IPS-18a (cell line): ENCODE measurements around the gene MLH3.

Source experiments
- H3K27ac ChIP-seq: one replicate; pipeline ENCODE4 v1.5.1; 2013; ENCODE audit warnings: low read length
- H3K27me3 ChIP-seq: one replicate; pipeline ENCODE4 v1.6.1; 2013; ENCODE audit warnings: mild to moderate bottlenecking, low read length; ENCODE audit not compliant: control insufficient read depth, insufficient read depth
- H3K36me3 ChIP-seq: one replicate; pipeline ENCODE4 v1.6.1; 2013; ENCODE audit warnings: low read depth, low read length; ENCODE audit not compliant: control insufficient read depth
- H3K4me1 ChIP-seq: one replicate; pipeline ENCODE4 v1.6.1; 2013; ENCODE audit warnings: low read depth, low read length; ENCODE audit not compliant: control insufficient read depth
- H3K4me3 ChIP-seq: one replicate; pipeline ENCODE4 v1.5.1; 2013; ENCODE audit warnings: low read length
- H3K9ac ChIP-seq: one replicate; pipeline ENCODE4 v1.6.1; 2013; ENCODE audit warnings: mild to moderate bottlenecking, low read length, moderate library complexity
- H3K9me3 ChIP-seq: one replicate; pipeline ENCODE4 v1.6.1; 2013; ENCODE audit warnings: low read depth, low read length; ENCODE audit not compliant: control insufficient read depth

MLH3 gene

GRCh38 chr14:75025876-75026275, 25.4 kb downstream of the MLH3 start:
- no peaks in the 10 kb centered on the region for H3K27me3 ChIP-seq
- H3K36me3 ChIP-seq = peaks cover 28% of the 10 kb centered on the region
- no peak overlapping the region for H3K9ac ChIP-seq
- H3K4me3 ChIP-seq = no peak overlapping the region
- H3K9me3 ChIP-seq = no peaks in the 10 kb centered on the region
- no peak overlapping the region for H3K27ac ChIP-seq
- no peaks in the 10 kb centered on the region for H3K4me1 ChIP-seq

GRCh38 chr14:75025082-75025481, 26.2 kb downstream of the MLH3 start:
- Histone ChIP-seq H3K27me3 (no peaks in the 10 kb centered on the region), H3K27ac (no peak overlapping the region), H3K36me3 (peaks cover 23% of the 10 kb centered on the region), H3K9me3 (no peaks in the 10 kb centered on the region), H3K4me1 (no peaks in the 10 kb centered on the region), H3K4me3 (no peak overlapping the region), H3K9ac (no peak overlapping the region)

GRCh38 chr14:75023108-75023507, 28.2 kb downstream of the MLH3 start:
- Histone ChIP-seq H3K27ac (no peak overlapping the region), H3K9ac (no peak overlapping the region), H3K4me1 (no peaks in the 10 kb centered on the region), H3K4me3 (no peak overlapping the region), H3K9me3 (no peaks in the 10 kb centered on the region), H3K36me3 (peaks cover 30% of the 10 kb centered on the region), H3K27me3 (no peaks in the 10 kb centered on the region)

- peaks cover 30% of the 10 kb centered on the region for H3K36me3 ChIP-seq
- no peaks in the 10 kb centered on the region for H3K4me1 ChIP-seq
- no peak overlapping the region for H3K4me3 ChIP-seq
- no peaks in the 10 kb centered on the region for H3K9me3 ChIP-seq
- no peaks in the 10 kb centered on the region for H3K27me3 ChIP-seq
- H3K27ac ChIP-seq = no peak overlapping the region
- no peak overlapping the region for H3K9ac ChIP-seq
Observed at GRCh38 chr14:75022655-75023054, 28.6 kb downstream of the MLH3 start.

GRCh38 chr14:75018694-75019093, 32.6 kb downstream of the MLH3 start:
- no peak overlapping the region for H3K9ac ChIP-seq
- no peaks in the 10 kb centered on the region for H3K9me3 ChIP-seq
- no peaks in the 10 kb centered on the region for H3K27me3 ChIP-seq
- no peaks in the 10 kb centered on the region for H3K4me1 ChIP-seq
- no peak overlapping the region for H3K4me3 ChIP-seq
- H3K36me3 ChIP-seq = peaks cover 50% of the 10 kb centered on the region
- no peak overlapping the region for H3K27ac ChIP-seq

GRCh38 chr14:75016815-75017214, 34.5 kb downstream of the MLH3 start:
- Histone ChIP-seq H3K4me3 (no peak overlapping the region), H3K9me3 (no peaks in the 10 kb centered on the region), H3K9ac (no peak overlapping the region), H3K4me1 (no peaks in the 10 kb centered on the region), H3K36me3 (peaks cover 51% of the 10 kb centered on the region), H3K27ac (no peak overlapping the region), H3K27me3 (no peaks in the 10 kb centered on the region)

GRCh38 chr14:75015496-75015895, 35.8 kb downstream of the MLH3 start:
- Histone ChIP-seq H3K4me3 (no peak overlapping the region), H3K27me3 (no peaks in the 10 kb centered on the region), H3K4me1 (no peaks in the 10 kb centered on the region), H3K9me3 (no peaks in the 10 kb centered on the region), H3K27ac (no peak overlapping the region), H3K9ac (no peak overlapping the region), H3K36me3 (peaks cover 49% of the 10 kb centered on the region)

GRCh38 chr14:75013290-75013689, 38.0 kb downstream of the MLH3 start:
- H3K9me3 ChIP-seq = no peaks in the 10 kb centered on the region
- H3K27me3 ChIP-seq = no peaks in the 10 kb centered on the region
- H3K27ac ChIP-seq = no peak overlapping the region
- H3K9ac ChIP-seq = no peak overlapping the region
- H3K4me3 ChIP-seq = no peak overlapping the region
- H3K4me1 ChIP-seq = no peaks in the 10 kb centered on the region
- peaks cover 63% of the 10 kb centered on the region for H3K36me3 ChIP-seq

- no peaks in the 10 kb centered on the region for H3K27me3 ChIP-seq
- H3K36me3 ChIP-seq = peaks cover 72% of the 10 kb centered on the region
- H3K4me1 ChIP-seq = no peaks in the 10 kb centered on the region
- H3K9ac ChIP-seq = no peak overlapping the region
- H3K27ac ChIP-seq = no peak overlapping the region
- H3K9me3 ChIP-seq = no peaks in the 10 kb centered on the region
- H3K4me3 ChIP-seq = no peak overlapping the region
Observed at GRCh38 chr14:75011356-75011994, 39.8 kb downstream of the MLH3 start.

GRCh38 chr14:75010472-75011093, 40.7 kb downstream of the MLH3 start:
- Histone ChIP-seq H3K4me1 (no peaks in the 10 kb centered on the region), H3K36me3 (peaks cover 72% of the 10 kb centered on the region), H3K27me3 (no peaks in the 10 kb centered on the region), H3K9ac (no peak overlapping the region), H3K4me3 (no peak overlapping the region), H3K27ac (no peak overlapping the region), H3K9me3 (no peaks in the 10 kb centered on the region)

GRCh38 chr14:75009176-75009575, 42.1 kb downstream of the MLH3 start:
- Histone ChIP-seq H3K27ac (no peak overlapping the region), H3K9ac (no peak overlapping the region), H3K4me1 (no peaks in the 10 kb centered on the region), H3K9me3 (no peaks in the 10 kb centered on the region), H3K4me3 (no peak overlapping the region), H3K36me3 (peaks cover 67% of the 10 kb centered on the region), H3K27me3 (no peaks in the 10 kb centered on the region)

GRCh38 chr14:75005357-75005756, 45.9 kb downstream of the MLH3 start:
- H3K4me1 ChIP-seq = peaks cover 5% of the 10 kb centered on the region

More at GRCh38 chr14:75005357-75005756, 45.9 kb downstream of the MLH3 start:
- Histone ChIP-seq H3K4me3 (no peak overlapping the region), H3K27me3 (no peaks in the 10 kb centered on the region), H3K9ac (no peak overlapping the region), H3K27ac (no peak overlapping the region), H3K36me3 (peaks cover 53% of the 10 kb centered on the region), H3K9me3 (no peaks in the 10 kb centered on the region)
